B cell (primary cell): ENCODE data around the gene RGCC.

Experiments used
- CTCF ChIP-seq: fragments of 200-600 bp; IDR thresholded peaks from one replicate; pipeline ENCODE4 v1.8.0; 2022; ENCODE audit warnings: antibody characterized with exemption, mild to moderate bottlenecking
- EZH2 ChIP-seq: IDR thresholded peaks from 2 replicates; pipeline ENCODE4 v1.6.1; 2012; ENCODE audit warnings: borderline replicate concordance, low read depth, mild to moderate bottlenecking, moderate library complexity, low read length; ENCODE audit not compliant: insufficient read depth, poor library complexity, severe bottlenecking

- TF ChIP-seq CTCF (no peak), EZH2 (no peak)
These were observed 48.6 kb upstream of the RGCC start for GRCh38 chr13:41408746-41409145.
